Stomach (tissue), 4 donors: ENCODE results near the gene RAI1.

Experiments
- EP300 ChIP-seq: sonication (generic); formaldehyde crosslinking; IDR thresholded peaks from one replicate; pipeline ENCODE4 v1.6.1; 2017; ENCODE audit warnings: antibody characterized with exemption
- POLR2A ChIP-seq, 4 donors: fragments of 450-650 bp; IDR thresholded peaks; one replicate each; pipeline ENCODE4 v1.6.1; 2016; ENCODE audit warnings: antibody characterized with exemption in 4 of 4, control low read depth in 2 of 4, mild to moderate bottlenecking in 1 of 4, moderate library complexity in 1 of 4
- POLR2AphosphoS5 ChIP-seq, 3 donors: sonication (generic); formaldehyde crosslinking; IDR thresholded peaks; one replicate each; pipeline ENCODE4 v1.6.1; 2016; ENCODE audit warnings: antibody characterized with exemption in 3 of 3
- TF ChIP-seq, protein P1 (sequence below), 7 experiments: fragments of 450-650 bp in 4 of 7; fragments of 200-600 bp in 3 of 7; sonication (generic) in 3 of 7; IDR thresholded peaks; one replicate each; pipeline ENCODE4 v1.5.1; 2016 to 2019; ENCODE audit warnings: antibody characterized with exemption in 7 of 7, control low read depth in 2 of 7, mild to moderate bottlenecking in 1 of 7

GRCh38 chr17:17742688-17743390, 61.6 kb downstream of the RAI1 start:
- TF ChIP-seq EP300 (no peak), POLR2A (IDR thresholded peaks at IDR 0.05) (no peak), POLR2AphosphoS5 (IDR thresholded peaks at IDR 0.05) (no peak)
- TF ChIP-seq, protein P1, sequence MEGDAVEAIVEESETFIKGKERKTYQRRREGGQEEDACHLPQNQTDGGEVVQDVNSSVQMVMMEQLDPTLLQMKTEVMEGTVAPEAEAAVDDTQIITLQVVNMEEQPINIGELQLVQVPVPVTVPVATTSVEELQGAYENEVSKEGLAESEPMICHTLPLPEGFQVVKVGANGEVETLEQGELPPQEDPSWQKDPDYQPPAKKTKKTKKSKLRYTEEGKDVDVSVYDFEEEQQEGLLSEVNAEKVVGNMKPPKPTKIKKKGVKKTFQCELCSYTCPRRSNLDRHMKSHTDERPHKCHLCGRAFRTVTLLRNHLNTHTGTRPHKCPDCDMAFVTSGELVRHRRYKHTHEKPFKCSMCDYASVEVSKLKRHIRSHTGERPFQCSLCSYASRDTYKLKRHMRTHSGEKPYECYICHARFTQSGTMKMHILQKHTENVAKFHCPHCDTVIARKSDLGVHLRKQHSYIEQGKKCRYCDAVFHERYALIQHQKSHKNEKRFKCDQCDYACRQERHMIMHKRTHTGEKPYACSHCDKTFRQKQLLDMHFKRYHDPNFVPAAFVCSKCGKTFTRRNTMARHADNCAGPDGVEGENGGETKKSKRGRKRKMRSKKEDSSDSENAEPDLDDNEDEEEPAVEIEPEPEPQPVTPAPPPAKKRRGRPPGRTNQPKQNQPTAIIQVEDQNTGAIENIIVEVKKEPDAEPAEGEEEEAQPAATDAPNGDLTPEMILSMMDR (IDR thresholded peaks at IDR 0.05) = no peak
